RWPE2 (cell line): ENCODE measurements around the gene TRIP10.
"Not testable (repeated sequence)": the region's sequence is repeated elsewhere in the genome, so short reads cannot be mapped to it uniquely, and the experiment has no call there.

Experiments used
- ATAC-seq: fragments of 200-7000 bp; cut with Tn5 transposase; 3 replicates; pipeline ENCODE4 v1.9.1; 2021; ENCODE audit warnings: low read depth
- DNase-seq: peaks from one replicate; pipeline ENCODE4 v3.0.0-alpha.2; 2020; ENCODE audit warnings: low spot score
- H3K27ac ChIP-seq: fragments of 450-650 bp; 2 replicates; pipeline ENCODE4 v1.5.1; 2017; ENCODE audit warnings: mild to moderate bottlenecking; ENCODE audit not compliant: poor library complexity, severe bottlenecking
- H3K27me3 ChIP-seq: fragments of 250-450 bp; sonication (Bioruptor Pico); 2 replicates; pipeline ENCODE4 v1.5.1; 2021; ENCODE audit warnings: mild to moderate bottlenecking, moderate library complexity; ENCODE audit not compliant: insufficient read depth, poor library complexity, severe bottlenecking
- H3K36me3 ChIP-seq: fragments of 250-450 bp; sonication (Bioruptor Pico); 2 replicates; pipeline ENCODE4 v1.5.1; 2020; ENCODE audit warnings: low read depth, mild to moderate bottlenecking, moderate library complexity
- H3K4me1 ChIP-seq: fragments of 250-450 bp; sonication (Bioruptor Pico); 2 replicates; pipeline ENCODE4 v1.5.1; 2021; ENCODE audit warnings: mild to moderate bottlenecking, moderate library complexity; ENCODE audit not compliant: insufficient read depth, poor library complexity, severe bottlenecking
- H3K4me3 ChIP-seq: fragments of 250-450 bp; sonication (Bioruptor Pico); 2 replicates; pipeline ENCODE4 v1.5.1; 2021; ENCODE audit warnings: mild to moderate bottlenecking, moderate library complexity; ENCODE audit not compliant: severe bottlenecking
- H3K9me3 ChIP-seq: fragments of 250-450 bp; sonication (Bioruptor Pico); 2 replicates; pipeline ENCODE4 v1.5.1; 2021; ENCODE audit warnings: mild to moderate bottlenecking, moderate library complexity; ENCODE audit not compliant: severe bottlenecking
- TF ChIP-seq, protein P1 (sequence below): fragments of 450-650 bp; IDR thresholded peaks from one replicate; pipeline ENCODE4 v1.5.1; 2017; ENCODE audit warnings: mild to moderate bottlenecking, moderate library complexity; ENCODE audit not compliant: poor library complexity, severe bottlenecking

Gene TRIP10

GRCh38 chr19:6773323-6773931 is 33.9 kb downstream of the TRIP10 start:
- ATAC-seq (no peak), DNase-seq (no peak)
- Histone ChIP-seq H3K27ac (no peak overlapping the region), H3K4me1 (no peaks in the 10 kb centered on the region), H3K9me3 (no peaks in the 10 kb centered on the region), H3K36me3 (no peaks in the 10 kb centered on the region), H3K4me3 (no peak overlapping the region), H3K27me3 (no peaks in the 10 kb centered on the region)
- TF ChIP-seq, protein P1, sequence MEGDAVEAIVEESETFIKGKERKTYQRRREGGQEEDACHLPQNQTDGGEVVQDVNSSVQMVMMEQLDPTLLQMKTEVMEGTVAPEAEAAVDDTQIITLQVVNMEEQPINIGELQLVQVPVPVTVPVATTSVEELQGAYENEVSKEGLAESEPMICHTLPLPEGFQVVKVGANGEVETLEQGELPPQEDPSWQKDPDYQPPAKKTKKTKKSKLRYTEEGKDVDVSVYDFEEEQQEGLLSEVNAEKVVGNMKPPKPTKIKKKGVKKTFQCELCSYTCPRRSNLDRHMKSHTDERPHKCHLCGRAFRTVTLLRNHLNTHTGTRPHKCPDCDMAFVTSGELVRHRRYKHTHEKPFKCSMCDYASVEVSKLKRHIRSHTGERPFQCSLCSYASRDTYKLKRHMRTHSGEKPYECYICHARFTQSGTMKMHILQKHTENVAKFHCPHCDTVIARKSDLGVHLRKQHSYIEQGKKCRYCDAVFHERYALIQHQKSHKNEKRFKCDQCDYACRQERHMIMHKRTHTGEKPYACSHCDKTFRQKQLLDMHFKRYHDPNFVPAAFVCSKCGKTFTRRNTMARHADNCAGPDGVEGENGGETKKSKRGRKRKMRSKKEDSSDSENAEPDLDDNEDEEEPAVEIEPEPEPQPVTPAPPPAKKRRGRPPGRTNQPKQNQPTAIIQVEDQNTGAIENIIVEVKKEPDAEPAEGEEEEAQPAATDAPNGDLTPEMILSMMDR = no peak

GRCh38 chr19:6774821-6775707 is 35.6 kb downstream of the TRIP10 start:
- ATAC-seq = no peak
- H3K4me3 ChIP-seq = no peak overlapping the region

DNA sequence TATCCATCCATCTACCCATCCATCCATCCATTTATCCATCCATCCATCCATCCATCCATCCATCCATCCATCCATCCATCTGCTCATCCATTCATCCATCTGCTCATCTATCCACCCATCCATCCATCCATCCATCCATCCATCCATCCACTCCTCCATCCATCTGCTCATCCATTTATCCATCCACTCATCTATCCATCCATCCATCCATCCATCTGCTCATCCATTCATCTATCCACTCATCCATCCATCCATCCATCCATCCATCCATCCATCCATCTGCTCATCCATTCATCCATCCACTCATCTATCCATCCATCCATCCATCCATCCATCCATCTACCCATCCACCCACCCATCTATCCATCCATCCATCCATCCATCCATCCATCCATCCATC is 36.6 kb downstream of the TRIP10 start:
- not testable (repeated sequence) for DNase-seq, ATAC-seq

More at GRCh38 chr19:6774821-6775707, 35.6 kb downstream of the TRIP10 start:
- TF ChIP-seq, protein P1 = no peak
- no peak for DNase-seq
- Histone ChIP-seq H3K27me3 (no peaks in the 10 kb centered on the region), H3K27ac (no peak overlapping the region), H3K4me1 (no peaks in the 10 kb centered on the region), H3K36me3 (no peaks in the 10 kb centered on the region), H3K9me3 (no peaks in the 10 kb centered on the region)

DNA sequence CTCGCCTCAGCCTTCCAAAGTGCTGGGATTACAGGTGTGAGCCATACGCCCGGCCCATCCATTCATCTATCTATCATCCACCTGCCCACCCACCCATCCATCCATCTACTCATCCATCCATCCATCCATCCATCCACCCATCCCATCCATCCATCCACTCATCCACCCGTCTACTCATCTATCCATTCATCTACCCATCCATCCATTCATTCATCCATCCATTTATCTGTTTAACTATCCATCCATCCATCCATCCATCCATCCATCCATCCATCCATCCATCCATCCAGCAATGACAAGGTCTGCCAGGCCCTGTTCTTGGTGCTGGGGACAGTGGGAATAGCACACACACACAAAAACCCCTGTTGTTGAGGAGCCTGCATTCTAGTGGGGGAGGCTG is 37.5 kb downstream of the TRIP10 start:
- TF ChIP-seq, protein P1 = no peak
- Histone ChIP-seq H3K27me3 (no peaks in the 10 kb centered on the region), H3K9me3 (no peaks in the 10 kb centered on the region), H3K27ac (no peak overlapping the region), H3K36me3 (no peaks in the 10 kb centered on the region), H3K4me3 (no peak overlapping the region), H3K4me1 (no peaks in the 10 kb centered on the region)
- DNase-seq = no peak
- ATAC-seq = no peak

More for the DNA sequence above, 36.6 kb downstream of the TRIP10 start:
- not testable (repeated sequence) for H3K27ac ChIP-seq, H3K27me3 ChIP-seq, H3K36me3 ChIP-seq, H3K4me3 ChIP-seq, H3K4me1 ChIP-seq, H3K9me3 ChIP-seq

GRCh38 chr19:6777434-6777833 is 38.0 kb downstream of the TRIP10 start:
- ATAC-seq (no peak), DNase-seq (no peak)
- no peak overlapping the region for H3K27ac ChIP-seq
- TF ChIP-seq, protein P1 = no peak
- no peak overlapping the region for H3K4me3 ChIP-seq
- H3K27me3 ChIP-seq = no peaks in the 10 kb centered on the region
- H3K4me1 ChIP-seq = no peaks in the 10 kb centered on the region
- H3K36me3 ChIP-seq = no peaks in the 10 kb centered on the region
- no peaks in the 10 kb centered on the region for H3K9me3 ChIP-seq
